ENCODE measurements around the gene TSPYL1.
"Not testable (repeated sequence)": the region's sequence is repeated elsewhere in the genome, so short reads cannot be mapped to it uniquely, and the experiment has no call there.

The TSPYL1 gene

DNA sequence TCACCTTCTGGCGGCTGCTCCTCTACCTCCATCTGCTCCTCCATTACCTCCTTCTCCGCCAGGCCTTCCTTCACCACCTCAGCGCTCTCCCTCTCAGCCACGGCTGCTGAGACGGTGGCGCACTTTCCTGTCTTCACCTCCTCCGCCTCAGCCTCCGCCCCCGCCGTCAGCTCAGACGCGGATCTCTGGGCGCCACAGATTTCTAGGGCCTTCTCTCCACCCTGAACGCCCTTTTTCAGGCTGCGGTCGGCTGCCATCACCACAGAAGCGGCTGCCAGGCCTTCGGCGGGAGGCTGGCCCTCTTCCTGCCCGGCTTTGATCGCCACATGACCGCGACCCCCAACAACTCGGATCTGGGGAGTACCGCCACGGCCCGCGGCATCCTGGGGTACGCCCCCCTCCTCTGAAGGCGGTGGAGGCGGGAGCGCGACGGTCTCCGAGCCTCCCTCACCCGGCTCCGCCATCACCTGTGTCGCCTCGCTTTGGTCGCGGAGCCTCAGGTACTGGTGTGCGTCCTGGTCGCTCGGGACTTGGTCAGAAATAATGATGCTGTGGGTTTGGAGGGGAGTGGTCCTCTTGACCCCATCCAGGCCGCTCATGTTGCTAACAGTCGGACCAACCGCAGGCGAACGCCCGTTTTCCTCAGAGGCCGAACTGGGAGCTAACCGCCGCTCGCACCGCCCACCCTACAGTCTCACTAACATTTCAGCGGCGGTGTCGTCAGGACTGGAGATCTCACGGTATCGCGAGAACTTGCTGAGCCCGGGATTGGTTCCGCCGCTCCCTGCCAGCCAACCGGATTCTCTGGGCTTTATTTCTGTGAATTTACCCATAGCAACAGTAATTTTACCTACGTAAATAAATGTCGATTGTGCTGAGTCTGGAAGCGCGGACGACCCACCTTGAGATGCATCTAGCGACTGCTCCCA lies at the start of gene TSPYL1:
TSPYL1 (minus strand) TSS at position 699 of the 929 bp plus-strand sequence; CDS start at position 599, 100 bp downstream.
- DNase-seq: peak; percentile 96 to 99 (median 98)

DNA sequence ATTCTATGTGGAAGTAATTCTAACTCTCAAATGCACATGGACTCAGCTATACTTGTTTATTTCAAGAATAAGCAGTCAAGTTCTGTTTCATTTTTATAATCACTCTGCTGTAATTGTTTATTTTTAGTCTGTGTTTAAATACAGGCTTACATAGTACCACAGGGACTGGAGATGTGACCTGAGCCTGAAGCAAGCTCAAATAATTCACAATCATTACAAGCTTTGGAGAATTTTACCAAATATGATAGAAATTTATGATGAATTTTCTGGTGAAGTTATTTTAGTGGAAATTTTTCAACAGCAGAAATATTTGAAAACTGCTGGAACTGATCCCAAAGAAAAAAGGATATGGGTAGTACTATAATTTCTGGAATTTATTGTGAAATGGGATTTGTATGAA lies 49.4 kb upstream of the TSPYL1 start:
- DNase-seq: no peak

DNA sequence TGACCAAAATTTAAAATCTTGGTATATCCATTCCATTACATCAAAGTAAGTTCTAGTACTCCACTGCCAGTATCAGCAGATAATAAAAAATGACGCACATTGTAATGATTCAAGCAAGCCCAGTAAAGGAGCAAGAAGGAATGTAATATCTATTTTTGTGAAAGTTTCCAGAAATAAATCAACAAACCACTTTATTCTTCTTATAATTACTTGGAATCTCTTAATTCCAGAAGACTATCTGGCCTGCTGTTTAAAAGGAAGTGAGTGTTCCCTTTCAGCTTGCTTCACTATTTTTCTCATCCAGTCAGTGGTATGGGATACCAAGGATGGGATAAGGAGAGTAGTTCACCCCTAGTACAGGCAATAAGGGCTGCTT lies 48.8 kb upstream of the TSPYL1 start:
- peak in 1 of 3 donors; percentile 8 for DNase-seq

DNA sequence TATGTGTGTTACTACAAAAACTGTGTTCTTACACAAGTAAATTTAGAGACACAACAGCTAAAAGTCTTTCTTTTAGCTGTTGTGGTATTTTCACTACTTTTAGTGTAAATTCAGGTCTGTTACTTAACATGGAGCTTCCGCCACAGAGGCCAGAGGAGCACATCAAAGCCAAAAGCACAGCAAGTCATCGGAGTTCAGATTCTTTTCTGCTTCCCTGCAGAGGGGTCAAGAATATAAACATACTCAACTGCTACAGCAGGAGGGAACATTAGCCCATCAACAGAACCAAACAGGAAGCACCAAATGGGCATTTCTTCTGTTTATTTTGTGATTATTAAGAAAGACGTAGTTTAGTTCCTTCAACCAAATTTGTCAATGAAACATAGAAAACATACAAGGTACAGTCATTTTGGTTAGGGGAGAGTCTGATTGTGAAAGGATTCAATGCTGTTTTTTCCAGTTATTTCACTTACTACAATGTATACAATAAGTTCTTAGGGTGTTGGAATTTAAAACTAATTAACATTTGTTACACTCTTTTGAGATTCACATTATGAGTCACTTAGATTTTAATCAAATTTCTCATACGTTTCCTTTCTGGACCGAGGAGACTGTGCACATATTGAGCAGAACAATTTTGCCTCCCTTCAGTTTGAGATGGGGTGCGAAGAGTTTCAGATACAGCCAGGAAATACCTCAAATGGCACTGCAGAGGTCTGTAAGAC lies 48.2 kb upstream of the TSPYL1 start:
- DNase-seq: peak in 1 of 3 donors; percentile 20

DNA sequence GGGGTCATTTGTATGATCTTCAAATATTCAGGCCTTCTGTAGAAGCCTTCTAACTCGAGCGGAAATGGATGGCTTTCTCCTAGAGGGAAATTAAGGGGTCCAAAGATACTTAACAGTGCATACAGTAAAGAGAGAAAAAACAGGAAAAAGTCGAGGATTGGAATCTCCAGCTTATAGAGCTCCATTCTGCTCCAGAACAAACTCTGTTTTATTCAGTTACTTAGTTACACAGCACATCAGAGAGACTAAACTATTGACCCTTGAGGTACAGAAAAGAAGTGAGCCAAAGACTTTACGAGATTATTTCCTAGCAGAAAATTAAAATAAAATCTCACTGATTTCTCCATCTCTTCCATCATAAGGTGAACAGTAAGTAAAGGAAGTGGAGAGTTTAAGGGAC lies 47.3 kb upstream of the TSPYL1 start:
- no peak for DNase-seq

DNA sequence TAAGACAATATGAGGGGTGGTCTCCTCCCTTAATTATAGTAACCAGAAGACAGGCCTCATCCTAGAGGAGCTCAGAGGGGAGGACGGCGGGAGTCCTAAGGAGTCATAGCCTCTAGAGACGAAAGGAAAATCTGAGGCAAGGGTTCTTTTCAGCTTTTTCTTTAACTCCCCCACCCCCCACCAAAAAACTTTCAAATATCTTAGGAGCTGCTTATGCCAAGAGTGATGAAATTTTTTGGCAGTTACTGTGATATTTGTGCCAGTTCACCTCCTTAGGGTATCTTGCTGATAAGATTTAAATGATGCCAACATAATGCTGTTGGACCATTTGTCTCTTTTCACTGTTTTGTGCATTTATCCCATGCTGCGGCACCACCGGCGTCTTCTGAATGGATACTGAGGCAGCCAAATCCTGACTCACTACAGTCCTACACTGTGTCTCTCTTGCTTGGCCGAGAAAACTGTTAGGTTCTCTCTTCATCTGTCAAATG lies 46.5 kb upstream of the TSPYL1 start:
- DNase-seq: no peak

DNA sequence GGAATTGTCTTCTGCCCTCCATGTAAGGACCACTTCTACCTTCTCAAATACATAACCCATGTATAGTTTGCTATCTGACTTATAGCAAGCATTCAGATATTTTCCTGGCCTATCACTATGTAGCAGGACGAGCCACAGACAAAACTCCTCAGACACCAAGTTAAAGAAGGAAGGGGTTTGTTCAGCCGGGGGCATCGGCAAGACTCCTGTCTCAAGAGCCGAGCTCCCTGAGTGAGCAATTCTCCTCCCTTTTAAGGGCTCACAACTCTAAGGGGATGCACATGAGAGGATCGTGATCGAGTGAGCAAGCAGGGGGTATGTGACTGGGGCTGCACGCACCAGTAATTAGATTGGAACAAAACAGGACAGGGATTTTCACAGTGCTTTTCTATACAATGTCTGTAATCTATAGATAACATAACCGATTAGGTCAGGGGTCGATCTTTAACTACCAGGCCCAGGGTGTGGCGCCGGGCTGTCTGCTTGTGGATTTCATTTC lies 46.0 kb upstream of the TSPYL1 start:
- DNase-seq: peak in 1 of 3 donors; percentile 10

DNA sequence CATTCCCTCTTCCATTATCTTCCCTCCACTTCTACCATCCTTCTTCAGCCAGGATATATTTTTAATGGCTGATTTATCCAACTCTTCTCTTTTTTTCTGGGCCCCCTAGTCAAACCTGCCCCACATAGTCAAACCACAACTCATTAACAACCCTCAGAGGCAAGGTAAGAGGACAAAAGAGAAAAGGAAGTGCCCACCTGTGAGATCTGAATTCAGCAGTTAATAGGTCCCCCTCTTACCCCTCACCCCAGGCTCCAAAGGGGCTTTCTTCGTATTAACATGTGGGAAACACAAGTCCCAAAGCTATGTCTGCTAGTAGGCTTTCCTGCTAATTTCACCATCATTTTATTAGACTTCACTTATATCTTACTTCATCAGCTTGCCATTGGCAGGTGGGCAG lies 44.1 kb upstream of the TSPYL1 start:
- DNase-seq: no peak

DNA sequence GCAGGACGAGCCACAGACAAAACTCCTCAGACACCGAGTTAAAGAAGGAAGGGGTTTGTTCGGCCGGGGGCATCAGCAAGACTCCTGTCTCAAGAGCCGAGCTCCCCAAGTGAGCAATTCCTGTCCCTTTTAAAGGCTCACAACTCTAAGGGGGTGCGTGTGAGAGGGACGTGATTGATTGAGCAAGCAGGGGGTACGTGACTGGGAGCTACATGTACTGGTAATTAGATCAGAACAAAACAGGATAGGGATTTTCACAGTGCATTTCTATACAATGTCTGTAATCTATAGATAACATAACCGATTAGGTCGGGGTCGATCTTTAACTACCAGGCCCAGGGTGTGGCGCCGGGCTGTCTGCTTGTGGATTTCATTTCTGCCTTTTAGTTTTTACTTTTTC lies 42.2 kb upstream of the TSPYL1 start:
- not testable (repeated sequence) for DNase-seq

DNA sequence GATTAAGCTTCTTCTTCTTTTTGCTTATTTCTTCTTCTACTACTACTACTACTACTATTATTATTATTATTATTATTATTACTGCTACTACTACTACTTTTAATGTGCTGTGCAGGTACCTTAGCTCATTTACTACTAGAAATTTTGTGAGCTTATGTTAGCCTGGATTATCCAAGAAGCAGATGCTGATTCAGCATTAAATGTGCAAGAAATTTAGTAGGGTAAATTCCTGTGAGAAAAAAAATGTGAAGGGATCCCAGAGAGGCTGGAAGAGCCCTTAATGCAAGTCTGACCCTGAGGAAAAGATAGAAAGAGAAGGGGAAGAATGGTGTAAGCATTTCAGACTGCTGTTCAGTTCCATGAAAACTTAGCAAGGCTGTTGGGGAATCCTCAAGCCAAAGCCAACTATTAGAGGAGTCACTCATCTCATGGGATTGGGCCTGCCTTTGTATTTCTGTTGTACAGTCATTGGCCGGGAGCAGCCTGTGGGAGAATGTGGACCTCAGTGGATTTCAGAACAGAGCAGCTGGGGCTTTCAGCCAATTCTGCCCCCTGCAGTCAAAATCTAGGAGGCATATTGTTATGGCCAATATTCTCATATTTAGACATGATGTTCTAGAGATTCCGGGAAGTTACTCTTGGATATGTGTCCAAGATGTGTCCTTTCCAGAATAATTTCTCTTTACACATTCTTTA lies 37.2 kb upstream of the TSPYL1 start:
- DNase-seq: no peak

DNA sequence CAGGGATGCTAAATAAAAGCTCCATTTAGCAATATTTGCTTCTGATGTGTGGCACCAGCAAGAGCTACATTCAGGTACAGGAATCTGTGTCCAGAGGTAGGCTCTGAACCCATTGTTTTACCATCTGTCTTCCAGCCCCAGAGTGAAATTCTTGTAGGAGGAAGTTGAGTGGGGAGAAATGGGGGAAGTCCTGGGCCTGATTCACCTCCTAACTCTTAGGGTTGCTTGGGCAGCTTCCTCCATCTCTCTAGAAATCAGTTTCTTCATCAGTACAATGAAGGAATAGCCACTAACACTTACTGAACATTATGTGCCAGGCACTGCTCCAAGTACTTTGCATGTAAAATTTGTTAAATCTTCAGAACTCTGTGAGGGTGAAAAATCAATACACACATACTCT lies 35.1 kb upstream of the TSPYL1 start:
- peak; percentile 79 to 89 (median 86) for DNase-seq

DNA sequence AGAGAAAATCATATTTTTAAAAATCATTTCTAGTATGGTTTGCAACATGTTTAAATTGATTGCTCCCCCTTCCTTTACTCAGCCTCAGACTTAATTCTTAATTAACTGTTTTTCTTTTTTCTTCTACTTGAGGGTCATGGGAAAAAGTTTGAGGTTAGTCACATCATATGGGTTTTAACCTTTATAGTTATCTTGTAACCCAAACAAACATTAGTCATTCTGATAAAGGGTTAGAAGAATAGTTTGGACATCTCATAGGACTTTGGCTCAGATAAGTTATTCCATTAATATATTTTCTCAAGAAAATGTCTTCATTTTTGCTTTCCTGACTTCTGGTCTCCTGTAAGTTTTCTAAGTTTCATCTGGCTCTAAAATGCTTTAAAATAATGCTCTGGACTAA lies 34.5 kb upstream of the TSPYL1 start:
- DNase-seq: no peak

DNA sequence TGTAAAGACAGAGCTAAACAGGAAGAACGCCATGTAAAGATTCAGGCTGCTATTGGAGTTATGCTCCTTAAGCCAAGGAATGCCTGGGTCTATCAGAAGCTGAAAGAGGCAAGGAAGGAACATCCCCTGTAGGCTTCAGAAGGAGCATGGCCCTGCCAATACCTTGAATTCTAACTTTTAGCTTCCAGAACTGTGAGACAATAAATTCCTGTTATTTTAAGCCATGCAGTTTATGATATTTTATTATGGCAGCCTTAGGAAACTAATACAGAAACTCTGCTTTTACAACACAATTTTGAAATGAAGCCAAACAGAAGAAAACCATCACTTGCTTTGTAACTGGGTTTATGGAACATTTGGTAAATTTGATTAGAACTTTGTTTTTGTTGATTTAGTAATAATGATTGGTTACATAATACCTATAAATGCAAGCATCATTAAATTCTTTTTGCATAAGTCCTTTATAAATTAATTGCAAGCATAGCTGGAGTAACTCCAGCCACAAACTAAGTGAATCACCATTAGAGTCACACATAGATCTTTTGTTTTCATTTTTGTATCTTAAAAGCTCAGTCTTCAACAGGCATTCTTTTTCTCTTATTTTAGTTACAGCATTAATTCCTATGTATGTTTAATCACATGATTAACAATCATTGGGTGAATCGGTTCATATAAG lies 33.5 kb upstream of the TSPYL1 start:
- no peak for DNase-seq

DNA sequence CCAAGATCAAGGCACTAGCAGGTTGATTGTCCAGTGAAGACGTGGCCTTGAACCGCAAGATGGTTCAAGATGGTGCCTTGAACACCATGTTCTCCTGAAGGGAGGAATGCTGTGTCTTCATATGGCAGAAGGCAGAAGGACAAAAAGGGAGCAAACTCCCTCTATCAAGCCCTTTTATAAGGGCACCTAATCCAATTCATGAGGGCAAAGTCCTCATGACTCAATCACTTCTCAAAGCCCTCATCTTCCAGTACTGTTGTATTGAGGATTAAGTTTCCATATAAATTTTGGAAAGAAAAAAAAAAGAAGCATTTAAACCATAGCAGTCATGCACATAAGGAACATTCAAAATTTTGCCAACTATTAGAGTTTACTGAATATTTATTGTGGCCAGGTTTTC lies 29.9 kb upstream of the TSPYL1 start:
- no peak for DNase-seq

DNA sequence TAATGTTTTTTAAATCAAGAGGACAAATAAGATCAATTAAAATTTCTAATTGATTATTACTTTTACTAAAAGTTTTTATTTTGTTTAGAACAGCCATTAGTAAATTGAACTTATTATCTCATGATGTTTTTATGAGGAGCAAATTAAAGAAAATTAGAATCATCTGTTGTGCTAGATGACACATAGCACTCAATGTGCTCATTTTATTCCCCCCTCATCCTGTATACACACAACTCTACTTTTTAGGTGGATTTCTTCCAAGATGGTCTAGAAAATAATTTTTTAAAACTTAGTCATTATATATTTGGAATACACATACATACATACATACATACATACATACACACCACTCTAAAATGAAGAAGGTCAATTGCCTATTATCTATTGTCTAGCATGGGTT lies 29.3 kb upstream of the TSPYL1 start:
- DNase-seq: no peak

DNA sequence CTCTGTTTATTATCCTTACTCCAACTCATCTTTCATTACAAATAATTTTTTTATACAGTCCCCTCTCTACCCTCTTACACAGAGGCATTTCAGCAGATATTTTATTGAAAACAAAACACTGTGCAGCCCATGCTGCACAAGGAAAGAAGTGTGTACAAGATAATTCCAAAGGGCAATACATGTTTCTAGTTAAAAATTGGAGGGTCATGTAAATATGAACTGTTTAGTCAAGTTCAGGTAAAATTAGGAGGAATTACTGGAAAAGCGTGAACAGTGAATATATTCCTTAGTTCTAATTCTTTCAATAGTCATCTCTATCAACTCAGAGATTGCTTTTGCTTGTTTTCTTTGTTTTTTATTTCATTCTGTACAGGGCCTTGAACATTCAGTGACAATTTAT lies 27.9 kb upstream of the TSPYL1 start:
- no peak for DNase-seq

DNA sequence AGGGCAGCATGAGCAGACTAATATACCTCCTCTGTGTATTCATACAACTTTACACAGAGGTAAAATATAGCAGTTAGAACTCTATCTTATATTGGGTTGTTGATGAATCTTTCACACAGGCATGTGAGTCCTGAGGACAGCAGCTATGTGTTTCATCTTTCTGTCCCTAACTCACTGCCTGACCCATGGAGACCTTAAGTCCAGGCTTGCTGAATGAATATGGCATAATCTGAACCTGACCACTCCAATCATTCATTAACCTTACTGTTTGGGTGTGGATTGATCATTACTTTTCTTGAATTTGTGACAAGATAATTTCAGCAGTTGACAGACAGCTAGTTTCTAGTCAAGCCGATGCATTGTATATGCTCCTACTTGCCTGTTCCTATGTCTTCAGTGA lies 27.3 kb upstream of the TSPYL1 start:
- DNase-seq: no peak

DNA sequence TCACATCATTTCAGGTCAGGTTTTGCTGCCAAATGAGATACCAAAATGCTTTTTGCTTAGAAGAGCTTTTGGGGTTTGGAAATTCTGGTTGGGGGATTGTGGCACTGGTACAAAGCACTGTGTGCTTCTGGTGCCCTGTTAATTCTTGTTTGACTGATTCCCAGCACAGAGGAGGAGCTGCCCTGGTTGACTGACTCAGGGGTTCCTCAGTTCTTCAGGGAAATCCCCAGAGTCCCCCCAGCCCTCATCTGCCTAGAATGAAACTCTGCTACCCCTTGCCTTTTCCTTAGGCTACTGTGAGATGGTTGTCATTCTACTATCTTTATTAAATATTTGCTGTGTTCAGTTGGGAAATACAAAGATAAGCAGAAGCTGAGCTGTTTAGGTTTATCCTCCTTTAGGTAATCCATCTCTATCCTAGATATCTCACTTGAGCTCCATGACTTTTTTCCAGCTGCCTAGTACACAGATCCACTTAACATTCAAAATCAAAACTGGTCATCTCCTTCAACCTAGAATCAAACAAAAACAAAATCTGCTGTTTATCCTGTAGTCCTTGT lies 24.9 kb upstream of the TSPYL1 start:
- peak in 1 of 3 donors; percentile 17 for DNase-seq

DNA sequence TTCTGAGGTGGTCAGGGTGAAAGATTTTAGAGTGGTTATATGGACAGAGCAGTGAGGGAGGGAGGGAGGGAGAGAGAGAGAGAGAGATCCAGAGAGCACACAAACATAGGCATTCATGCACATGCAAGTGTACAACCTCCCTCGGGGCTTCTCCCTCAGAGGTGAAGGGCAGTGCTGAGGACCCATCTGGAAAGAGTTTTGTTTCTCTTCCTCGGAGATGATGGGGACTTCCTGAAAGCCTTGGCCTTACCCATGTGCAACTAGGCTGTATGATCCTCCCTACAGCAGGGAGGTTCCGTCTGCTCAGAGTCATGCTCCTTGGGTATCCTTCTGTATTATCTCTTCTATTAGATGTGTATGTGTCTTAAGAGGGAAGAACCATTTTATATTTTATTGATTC lies 21.4 kb upstream of the TSPYL1 start:
- peak in 1 of 3 donors; percentile 8 for DNase-seq

DNA sequence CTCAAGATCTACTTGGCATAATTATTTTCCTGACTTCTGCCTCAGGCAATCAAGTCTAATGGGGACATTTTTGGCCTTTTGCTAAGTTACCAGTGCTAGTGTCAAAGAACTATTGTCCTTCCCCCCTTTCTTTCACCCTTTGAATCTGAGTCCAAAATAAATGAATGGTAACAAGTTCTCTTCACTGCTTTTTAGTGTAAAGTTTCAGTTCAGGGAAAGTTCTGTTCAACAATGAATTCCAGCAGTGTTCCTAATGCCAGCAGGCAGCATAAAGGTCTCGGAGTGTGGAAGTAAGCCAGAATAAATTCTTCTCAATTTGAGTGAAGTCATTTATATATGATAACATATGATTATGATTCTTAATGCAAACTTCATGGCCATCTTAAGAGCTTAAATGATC lies 20.8 kb upstream of the TSPYL1 start:
- DNase-seq: peak in 1 of 3 donors; percentile 13

DNA sequence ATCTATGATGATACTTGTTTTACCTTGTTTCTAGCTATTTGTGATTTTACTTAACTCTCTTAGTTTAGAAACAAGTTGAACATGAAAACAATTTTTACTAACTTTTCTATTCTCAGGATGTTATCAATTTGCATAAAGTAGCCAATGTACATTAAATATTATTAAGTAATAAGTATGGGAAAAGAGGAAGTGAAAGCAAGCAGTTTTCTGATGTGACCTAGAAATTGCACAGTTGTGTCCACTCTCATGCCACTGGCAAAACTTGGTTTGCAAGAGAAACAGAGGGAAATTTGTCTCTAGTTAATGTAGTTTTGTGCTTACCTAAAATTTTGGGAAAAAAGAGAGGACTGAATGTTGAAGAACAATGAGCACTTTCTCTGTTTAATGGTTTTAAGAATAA lies 19.2 kb upstream of the TSPYL1 start:
- DNase-seq: peak; percentile 46 to 77 (median 74)

DNA sequence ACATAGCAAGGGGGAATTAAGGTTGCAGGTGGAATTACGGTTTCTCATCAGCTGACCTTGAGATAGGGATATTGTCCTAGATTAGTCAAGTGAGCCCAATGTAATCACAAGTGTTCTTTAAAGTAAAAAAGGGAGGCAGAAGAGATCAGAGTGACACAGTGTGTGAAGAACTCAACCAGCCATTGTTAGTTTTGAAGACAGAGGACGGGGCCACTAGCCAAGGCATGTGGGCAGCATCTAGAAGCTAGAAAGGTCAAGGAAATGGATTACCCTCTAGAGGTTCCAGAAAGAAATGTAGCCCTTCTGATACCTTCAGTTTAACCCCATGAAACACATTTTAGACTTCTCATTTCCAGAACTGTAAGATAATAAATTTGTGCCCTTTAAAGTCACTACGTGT lies 18.5 kb upstream of the TSPYL1 start:
- no peak for DNase-seq
